Dedifferentiated amniotic fluid mesenchymal stem cell (primary cell): ENCODE results near the gene CD6.
"Not testable (repeated sequence)": the region's sequence is repeated elsewhere in the genome, so short reads cannot be mapped to it uniquely, and the experiment has no call there.

Experiments
- DNase-seq: peaks from one replicate; pipeline ENCODE4 v3.0.0-alpha.2; 2016; ENCODE audit errors: extremely low spot score

CD6 gene

DNA sequence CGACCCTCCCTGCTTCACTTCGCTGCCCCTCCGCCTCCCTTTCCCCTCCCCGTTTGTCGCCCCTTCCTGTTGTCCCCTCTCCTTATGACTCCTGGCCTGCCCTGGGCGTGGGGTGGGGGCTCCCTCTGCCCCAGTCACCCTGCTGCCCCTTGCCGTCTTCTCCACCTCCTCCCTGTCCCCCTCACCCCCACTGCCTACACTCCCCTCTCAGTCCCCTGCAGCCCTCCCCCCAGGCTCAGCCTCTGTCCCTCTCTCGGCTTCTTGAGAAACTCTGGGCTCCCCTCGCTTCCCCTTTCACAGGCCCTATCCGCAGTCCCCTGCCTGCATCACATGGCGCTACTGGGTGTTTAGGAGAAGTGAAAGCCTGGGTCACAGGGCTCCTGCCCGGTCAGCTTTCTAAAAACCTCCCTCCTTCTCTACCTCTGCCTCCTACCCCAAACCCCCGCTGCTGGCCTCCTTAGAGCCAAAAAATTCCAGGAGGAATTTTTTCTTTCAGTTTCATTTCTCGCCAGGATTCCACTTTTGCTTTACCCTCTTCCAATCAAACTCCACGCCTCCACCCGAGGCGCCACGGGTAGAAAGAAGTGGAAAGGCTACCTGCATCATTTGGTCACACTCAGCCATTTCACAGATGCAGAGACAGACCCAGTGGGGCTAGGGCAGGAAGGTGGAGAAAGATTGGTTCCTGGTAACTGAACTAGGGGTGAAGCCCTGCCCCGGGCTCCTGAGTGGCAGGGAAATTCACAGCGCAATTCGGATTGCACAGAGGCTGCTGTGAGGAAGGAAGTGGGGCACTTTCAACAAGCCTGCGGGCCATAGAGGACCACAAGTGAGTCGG lies 19.4 kb upstream of the CD6 start, which contains the start of gene SLC15A3:
Gene SLC15A3 (minus strand): TSS at position 273 of the 838 bp plus-strand sequence. CDS start 625 bp downstream, outside the sequence.
- peak; percentile 37 for DNase-seq

DNA sequence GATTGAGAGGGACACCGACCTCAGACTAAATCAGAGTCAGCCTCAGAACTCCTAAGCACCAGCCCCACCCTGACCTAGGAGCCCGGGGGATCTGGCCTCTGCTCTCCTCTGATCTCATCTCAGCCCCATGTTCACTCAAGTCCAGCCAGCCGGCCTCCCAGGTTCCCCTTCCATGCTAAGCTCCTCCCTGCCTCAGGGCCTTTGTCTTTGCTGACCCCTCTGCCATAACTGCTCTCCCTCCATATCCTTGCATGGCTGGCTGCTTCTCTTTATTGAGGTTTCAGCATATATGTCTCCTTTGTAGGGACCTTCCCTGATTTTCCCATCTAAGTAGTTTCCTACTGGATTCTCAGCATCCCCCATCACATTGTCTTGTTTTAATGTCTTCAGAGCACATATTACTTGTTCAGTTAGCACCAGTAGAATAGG lies 18.7 kb upstream of the CD6 start:
- no peak for DNase-seq

DNA sequence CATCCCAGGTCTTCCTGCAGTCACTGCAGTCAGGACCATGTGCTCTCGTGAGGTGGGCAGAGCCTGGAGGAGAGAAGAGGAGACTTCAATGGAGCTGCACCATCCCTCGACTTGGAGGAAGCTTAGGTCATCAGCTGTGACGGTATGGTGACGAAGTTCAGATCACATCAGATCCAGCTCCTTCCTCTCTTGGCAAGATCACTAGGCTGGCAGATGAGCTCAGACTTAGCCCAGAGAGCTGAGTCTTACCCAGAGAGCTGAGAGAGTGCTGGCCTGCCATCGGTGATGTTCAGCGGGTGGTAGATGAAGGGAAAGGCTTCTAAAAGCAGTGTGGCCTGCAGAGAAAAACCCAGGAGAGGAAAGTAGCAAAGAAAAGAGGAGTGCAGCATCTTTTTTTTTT lies 17.7 kb upstream of the CD6 start:
- DNase-seq, result no peak

DNA sequence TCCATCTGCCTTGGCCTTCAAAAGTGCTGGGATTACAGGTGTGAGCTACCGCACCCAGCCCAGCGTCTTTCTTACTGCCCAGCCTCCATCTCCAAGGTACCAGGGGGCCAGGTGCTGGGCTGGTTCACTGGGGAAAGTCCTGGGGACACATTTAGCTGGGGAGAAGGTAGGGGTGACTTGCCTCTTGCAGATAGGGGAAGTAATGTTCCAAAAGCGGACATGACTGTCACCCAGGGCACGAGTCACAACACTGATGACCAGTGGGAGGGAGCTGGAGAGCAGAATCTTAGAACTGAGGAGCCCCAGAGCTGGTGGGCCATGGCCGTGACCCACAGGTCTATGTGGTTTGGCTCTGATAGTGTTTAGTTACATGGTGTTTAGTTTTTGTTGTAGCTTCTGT lies 17.1 kb upstream of the CD6 start:
- DNase-seq, result no peak

DNA sequence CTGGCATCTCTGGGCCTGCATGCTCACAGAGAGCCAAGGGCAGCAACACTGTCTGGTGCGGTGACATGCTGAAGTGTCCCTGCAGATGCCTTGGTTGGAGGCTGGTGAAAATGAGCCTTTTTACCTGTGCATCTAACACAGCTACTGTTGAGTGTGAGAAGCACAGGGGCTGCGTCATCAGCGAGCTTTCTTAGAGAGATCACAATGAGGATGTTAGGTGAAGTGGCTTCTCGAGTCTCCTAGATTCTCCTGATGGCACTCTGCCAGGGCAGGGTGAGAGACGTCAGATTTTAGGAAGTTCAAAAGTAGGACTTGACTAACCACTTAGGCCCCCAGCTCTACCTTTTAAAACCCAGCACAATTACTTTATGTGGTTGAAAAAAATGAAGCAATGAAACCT lies 15.9 kb upstream of the CD6 start:
- no peak for DNase-seq

DNA sequence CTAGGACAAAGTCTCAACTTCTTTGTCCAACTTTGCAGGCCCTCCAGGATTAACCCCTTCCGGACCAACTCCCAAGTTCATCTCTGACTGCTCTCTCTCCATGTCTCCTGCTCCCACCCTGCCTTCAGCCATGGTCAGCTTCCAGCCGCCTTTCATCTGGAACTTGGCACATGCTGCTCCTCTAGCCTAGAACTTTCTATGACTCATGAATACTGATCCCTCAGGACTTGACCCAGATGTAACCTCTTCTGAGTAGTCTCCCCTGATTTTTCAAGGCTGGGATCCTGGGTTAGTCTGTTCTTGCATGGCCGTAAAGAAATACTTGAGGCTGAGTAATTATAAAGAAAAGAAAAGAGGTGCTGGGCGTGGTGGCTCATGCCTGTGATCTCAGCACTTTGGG lies 14.3 kb upstream of the CD6 start:
- no peak for DNase-seq

- no peak for DNase-seq
Observed at GRCh38 chr11:60959431-60959830, 12.0 kb upstream of the CD6 start.

DNA sequence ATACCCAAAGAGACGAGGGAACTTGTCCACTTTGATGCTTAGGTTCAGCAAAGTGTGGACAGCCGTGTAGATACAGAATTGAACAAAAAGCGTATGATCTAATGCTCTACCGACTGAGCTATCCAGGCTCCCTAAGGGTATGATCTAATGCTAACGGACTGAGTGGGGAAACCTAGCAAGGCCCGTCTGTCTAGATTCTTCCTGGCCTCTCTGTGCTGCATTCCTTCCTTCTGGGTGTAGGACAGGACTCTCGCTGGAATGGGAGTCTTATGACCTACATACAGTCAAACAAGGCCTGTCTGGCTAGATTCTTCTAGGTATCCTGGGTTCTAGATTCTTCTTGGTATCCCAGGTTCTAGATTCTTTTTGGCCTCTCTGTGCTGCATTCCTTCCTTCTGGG lies 11.1 kb upstream of the CD6 start:
- DNase-seq, result no peak

DNA sequence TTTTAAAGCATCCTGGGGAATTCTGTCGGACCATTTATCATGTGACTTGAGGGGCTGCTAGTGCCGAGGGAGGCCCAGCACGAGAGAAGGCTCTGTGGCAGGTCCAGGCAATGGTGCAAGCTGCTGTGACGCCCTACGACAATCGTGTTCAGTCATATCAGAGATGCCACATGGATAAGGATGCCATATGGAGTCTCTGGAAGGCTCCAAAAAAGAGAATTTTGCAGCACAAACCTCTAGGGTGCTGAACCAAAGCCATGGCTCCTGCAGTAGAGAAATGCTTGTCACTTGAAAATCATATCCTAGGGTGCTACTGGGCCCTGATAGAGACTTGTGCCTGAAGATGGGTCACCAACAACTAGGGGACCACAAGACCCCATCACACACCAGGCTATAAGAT lies 6.7 kb upstream of the CD6 start:
- DNase-seq, result no peak

- no peak for DNase-seq
Observed at GRCh38 chr11:60966890-60967289, 4.6 kb upstream of the CD6 start.

- no peak for DNase-seq
Observed at GRCh38 chr11:60968223-60968622, 3.3 kb upstream of the CD6 start.

GRCh38 chr11:60970369-60970774 lies 1.1 kb upstream of the CD6 start:
- no peak for DNase-seq

DNA sequence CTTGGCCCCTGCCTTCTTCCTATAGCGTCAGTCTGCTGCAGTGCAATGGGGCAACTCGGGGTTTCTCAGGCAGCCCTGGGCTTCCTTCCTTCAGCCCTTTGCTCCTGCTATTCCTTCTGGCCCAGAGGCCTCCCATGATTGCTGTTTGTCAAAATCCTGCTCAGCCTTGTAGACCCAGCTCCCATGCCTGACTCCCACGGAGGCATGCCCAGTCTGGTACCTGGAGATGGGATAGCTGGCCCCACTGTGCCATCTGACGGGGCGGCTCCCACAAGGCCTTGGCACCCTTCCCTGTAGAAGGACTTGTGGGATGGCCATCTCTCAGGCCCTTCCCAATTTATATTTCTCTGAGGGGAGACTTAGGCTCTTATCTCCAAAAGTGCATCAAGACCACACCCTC lies 590 bp upstream of the CD6 start:
- DNase-seq, result no peak

DNA sequence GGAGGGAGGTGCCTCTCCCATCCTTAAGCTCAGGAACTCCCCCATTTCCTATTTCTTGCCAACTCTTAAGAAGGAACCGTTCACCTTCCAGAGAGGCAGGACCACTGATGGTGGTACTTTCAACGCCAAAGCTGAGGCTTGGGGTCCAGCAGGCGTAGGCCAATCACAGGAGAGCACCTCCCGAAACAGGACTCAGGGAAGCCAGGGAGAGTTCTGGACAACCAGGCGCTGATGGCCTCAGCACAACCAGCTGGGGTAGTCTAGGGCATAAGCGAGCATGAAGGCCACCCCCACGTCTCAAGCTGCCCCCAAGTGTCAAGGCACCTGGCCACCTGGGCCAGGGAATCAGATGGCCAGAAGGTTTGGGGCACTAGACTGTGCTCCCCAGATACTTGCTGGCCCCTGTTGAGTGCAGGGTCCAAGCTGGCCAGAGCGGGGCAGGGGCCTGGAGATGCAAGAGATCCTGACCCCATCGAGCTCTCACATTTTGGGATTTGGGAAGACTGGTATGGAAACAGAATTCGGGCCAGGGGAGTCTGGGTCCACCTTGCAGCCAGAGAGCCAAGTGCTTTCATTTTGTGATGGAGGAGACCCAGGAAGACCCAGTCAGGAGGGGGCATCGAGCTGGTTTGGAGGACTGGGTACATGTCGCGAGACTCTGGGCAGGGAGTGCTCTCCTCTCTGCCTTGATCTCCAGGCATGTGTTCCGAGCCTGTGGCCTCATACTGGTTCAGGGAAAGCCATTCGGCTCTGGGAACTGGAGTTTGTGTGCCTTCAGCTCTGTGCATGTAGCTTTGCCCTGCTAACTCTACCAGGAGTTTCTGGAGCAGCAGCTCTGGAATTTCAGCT lies 926 bp downstream of the CD6 start:
- DNase-seq, result no peak

GRCh38 chr11:60973699-60974098 lies 2.2 kb downstream of the CD6 start:
- no peak for DNase-seq

DNA sequence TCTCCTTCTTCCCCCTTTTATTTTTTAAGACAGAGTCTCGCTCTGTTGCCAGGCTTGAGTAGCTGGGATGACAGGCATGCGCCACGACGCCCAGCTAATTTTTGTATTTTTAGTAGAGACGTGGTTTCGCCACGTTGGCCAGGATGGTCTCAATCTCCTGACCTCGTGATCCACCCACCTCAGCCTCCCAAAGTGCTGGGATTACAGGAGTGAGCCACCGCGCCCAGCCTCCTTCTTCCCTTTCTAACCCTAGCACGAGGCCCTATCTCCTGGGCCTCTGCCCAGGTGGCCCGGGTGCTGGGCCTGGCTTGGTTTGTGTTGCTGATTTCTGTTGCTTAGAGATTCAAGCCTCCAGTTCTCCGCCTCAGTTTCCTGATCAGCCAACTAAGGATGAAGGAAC lies 2.8 kb downstream of the CD6 start:
- DNase-seq, result not testable (repeated sequence)

- DNase-seq, result no peak
Observed at GRCh38 chr11:60974726-60975125, 3.2 kb downstream of the CD6 start.

DNA sequence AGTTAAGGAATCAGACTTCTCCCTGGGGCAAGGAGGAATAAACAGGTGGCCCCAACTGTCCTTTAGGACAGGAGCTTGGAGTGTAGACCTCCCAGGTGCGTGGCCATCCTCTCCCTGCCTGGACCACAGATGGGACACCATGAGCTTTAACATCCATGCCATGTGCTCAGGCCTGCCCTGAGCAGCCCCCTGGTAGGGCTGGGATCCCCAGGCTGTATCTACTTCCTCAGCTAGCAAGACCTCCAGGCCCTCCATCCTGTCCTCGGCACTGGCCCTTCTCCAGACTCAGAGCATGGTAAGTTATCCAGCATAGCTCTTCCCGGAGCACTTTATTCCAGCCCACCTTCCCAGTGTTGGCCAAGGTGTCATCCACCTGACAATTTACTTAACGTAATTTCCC lies 5.7 kb downstream of the CD6 start:
- DNase-seq, result no peak

- DNase-seq, result no peak
Observed at GRCh38 chr11:60977836-60978235, 6.4 kb downstream of the CD6 start.

- no peak for DNase-seq
Observed at GRCh38 chr11:60978546-60979380, 7.3 kb downstream of the CD6 start.

DNA sequence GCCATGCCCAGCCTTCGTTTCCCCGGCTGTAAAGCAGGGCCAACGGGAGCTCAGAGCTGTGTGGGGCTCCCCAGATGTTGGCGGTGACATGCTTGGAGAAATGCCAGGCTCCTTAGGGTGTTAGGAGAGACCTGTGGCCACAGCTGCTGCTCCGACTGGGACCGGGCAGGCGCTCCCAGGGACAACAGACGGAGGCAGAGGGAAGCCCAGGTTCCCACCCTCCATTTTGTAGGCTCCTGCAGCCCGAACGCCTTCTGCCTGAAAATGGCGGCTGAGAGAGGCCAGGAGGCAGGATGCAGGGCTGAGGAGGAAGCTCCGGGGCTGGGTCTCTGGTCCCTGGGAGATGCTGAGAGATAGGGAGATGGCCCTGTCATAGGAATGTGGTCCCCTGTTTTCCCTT lies 10.0 kb downstream of the CD6 start:
- DNase-seq, result no peak

- DNase-seq, result no peak
Observed at GRCh38 chr11:60982184-60982583, 10.7 kb downstream of the CD6 start.
